NOMO-1 treated with DMSO at 0.1 percent for 48 hours (cell line): ENCODE results near the gene EYA2.
"Not testable (repeated sequence)": the region's sequence is repeated elsewhere in the genome, so short reads cannot be mapped to it uniquely, and the experiment has no call there.

Source experiments
- DNase-seq: peaks from one replicate; lab custom pipeline; 2025; ENCODE audit not compliant: unreplicated experiment; lab: John Stamatoyannopoulos, UW

Gene EYA2

DNA sequence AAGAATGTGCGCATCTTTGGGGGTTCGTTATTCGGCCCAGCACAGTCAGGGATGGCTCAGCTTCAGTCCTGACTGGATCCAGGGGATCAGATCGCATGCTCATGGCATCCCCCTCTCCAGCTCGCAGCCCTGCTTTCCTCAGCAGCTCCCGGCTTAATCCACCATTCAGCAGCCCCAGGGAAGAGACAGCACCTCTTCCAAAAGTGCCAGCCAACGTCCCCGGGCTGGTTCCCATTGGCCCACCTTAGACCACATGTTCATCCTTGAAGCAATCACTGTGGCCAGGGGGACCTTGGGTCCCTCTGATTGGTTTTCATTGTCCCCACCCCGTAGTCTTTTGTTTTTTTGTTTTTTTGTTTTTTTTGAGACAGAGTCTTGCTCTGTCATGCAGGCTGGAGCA lies 273.2 kb downstream of the EYA2 start:
- DNase-seq = no peak

DNA sequence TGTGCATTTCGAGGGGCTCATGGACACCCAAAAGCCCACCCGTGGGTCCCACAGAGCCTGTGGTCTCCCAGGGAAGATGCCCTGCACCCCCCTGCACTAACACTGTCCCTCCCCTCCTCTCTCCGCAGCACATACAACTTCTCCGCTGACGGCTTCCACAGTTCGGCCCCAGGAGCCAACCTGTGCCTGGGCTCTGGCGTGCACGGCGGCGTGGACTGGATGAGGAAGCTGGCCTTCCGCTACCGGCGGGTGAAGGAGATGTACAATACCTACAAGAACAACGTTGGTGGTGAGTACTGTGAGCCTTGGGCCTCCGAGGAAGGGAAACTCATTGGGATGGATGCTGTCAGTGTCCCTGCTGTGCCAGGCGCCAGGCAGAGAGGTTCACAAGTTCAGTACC lies 277.9 kb downstream of the EYA2 start:
- DNase-seq = no peak

DNA sequence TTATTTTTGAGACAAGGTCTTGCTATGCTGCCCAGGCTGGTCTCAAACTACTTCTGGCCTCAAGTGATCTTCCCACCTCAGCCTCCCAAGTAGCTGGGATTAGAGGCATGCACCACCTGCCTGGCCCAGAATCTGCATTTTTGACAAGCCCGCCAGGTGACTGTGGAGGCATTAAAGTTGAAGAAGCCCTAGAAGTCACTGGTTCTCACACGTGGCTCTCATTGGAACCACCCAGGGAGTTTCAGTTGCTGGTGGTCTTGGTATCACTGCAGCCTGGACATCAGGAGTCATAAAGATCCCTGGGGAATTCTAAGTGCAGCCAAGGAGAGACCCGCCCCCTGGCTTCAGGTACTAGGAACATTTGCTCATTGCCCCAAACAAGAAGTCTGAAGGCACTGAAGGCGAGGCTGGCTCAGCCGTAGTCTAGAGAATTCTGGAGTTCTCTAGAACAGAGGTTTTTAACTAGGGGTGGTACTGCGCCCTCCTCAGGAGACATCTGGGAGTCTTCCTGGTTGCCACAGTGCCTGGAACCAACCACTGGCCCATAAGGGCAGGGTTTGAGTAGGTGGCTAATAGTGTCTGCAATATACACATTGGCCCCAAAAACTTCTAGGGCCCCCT lies 279.1 kb downstream of the EYA2 start:
- no peak for DNase-seq

DNA sequence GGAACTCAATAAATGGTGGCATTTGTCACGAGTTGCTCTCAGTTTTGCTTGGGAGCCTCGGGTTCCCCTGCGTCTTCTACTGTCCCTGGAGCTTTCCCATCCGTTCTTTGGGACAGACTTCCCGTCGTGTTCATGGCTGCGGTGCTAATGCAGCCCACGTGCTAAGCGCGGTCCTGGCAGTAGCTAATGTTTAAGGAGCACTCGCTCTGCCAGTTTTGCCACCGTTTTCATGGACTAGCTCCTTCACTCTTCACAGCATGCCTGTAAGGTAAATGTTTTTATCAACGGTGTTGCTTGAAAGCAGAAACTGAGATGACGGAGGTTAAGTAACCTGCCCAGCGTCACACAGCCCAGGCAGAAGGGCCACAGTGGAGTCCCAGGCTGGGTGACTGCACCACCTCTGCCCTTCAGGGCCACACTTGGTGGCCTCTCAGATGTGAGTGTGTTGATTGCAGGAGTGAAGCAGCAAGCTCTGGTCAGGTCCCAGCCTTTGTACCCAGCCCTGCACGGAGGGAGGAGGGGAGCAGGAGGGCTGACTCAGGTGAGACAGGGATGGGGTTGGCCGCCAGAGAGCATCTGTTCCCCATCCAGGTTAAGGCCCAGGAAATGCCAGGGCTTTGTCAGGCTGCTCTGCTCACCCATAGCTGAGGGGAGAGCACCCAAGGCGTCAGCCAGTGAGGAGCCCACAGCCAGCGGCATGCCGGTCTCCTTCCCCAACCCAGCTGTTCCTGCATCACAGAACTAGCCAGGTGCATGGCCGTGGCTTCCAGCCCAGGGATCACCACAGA lies 280.0 kb downstream of the EYA2 start:
- no peak for DNase-seq

DNA sequence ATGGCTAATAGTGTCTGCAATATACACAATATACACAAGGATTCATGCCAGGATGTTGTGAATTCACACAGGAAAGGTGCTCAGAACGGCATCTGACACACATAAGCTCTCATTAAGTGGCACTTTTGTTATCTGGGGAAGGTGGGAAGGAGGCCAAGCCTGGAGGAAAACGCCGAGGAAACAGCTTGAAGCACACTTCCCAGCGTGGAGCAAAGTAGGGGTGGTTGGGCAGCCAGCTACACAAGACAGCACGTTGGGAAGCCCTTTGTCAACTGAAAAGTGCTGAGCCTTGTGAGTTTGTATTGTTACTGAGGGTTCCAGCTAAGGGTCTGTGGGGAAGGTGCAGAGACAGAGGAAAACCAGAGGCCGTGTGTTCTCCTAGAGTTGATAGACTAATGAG lies 280.9 kb downstream of the EYA2 start:
- no peak for DNase-seq

DNA sequence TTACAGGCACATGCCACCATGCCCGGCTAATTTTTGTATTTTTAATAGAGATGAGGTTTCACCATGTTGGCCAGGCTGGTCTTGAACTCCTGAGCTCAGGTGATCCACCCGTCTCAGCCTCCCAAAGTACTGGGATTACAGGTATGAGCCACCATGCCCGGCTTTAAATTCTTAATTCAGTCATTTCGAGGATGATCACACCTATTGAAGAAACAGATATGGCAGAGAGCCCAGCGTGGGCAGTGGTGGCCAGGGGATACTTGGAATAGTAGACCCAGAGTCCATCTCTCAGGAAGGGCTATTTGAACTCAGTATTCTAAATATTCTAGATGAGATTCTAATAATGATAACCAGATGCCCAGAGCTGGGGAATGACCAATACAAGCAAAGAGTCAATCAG lies 281.6 kb downstream of the EYA2 start:
- DNase-seq = not testable (repeated sequence)

DNA sequence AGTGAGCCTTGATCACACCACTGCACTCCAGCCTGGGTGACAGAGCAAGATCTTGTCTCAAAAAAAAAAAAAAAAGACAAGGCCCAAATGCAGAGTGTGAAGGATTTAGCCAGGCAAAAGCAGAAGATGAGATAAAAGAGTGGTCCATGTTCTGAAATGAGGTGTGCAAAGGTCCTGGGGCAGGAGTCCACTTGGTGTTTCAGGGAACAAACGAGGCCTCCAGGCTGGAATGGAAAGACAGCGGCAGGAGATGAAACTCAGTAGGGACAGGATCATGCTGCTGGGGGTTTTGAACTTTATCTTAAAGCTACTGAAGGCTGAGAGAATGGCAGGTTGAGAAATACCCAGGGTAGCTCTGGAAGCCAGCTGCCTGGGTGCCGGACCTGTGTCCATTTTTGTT lies 283.6 kb downstream of the EYA2 start:
- DNase-seq = no peak

DNA sequence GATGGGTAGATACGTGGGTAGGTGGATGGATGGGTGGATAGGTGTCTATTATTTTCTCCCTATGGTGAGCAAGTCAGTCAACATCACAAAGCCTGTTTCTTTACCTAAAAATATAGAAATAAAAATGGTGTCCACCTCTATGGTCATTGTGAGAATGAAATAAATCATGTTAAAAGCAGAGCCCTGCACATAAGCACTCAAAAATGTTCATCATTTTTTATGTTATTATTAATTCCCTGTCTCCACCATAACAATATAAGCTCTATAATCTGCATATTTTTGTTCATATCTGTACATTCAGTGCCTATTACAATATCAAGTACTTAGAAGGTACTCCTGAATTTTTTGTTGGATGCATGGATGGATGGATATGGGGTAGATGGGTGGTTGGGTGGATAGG lies 284.2 kb downstream of the EYA2 start:
- DNase-seq = no peak

DNA sequence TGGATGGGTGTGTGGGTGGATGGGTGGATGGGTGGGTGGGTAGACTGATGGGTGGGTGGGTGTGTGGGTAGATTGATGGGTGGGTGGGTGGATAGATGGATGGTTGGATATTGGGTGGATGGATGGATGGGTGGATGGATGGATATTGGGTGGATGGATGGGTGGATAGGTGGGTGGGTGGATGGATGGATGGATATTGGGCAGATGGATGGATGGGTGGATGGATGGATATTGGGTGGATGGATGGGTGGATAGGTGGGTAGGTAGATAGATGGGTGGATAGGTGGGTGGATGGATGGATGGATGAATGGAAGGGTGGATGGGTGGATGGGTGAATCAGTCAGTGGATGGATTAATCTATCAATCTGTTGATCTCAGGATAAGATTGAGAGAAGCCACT lies 284.6 kb downstream of the EYA2 start:
- DNase-seq = no peak

DNA sequence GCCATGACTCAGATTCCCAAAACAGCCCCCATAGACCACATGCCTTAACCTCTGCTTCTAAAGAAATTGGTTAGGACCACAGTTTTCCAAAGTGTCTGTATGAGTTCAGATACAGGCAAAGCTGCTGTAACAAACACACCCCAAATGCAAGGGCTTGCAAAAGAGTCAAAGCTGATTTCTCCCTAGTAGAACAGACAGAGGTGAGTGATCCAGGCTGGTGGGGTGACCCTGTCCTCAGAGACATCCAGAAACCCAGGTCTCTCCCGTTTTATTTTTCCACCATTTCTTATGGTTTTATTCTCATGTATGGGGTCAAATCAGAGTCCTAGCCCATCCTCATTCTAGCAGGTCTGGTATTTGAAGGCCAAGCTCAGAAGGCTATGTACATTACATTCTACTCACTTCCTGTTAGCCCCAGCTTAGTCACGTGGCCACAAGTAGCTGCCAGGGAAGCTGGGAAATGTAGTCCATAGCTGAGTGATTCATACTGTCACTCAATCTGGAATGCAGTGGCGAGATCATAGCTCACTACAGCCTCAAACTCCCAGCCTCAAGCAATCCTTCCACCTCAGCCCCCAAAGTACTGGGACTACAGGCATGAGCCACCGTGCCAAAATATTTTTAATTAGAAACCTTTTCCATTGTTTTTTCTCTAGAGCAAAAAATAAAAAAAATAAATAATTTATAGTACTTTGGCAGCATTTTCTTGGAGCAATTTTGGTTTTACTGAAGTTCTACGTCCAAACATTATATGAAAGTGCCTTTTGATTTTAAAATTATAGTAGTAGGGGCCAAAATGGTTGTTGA lies 286.6 kb downstream of the EYA2 start:
- peak; percentile 66 for DNase-seq

DNA sequence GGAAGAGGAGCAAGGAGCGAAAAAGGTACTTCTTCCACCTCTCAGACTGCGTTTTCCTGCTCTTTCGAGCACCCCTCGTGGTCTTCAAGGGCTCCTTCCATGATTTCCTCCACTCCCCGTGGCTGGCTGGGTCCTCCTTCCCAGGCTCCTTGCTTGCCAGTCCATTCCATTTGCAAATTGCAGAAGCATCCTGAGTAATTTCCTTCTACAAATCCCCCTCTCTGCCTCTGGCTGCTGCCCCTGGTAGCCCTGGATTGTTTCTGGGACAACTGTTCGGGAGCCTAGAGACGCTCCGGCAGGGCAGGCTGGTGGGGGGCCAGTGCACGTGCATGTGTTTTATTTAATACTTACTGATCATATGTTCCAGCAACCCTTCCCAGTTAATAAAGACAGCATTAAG lies 288.7 kb downstream of the EYA2 start:
- no peak for DNase-seq

DNA sequence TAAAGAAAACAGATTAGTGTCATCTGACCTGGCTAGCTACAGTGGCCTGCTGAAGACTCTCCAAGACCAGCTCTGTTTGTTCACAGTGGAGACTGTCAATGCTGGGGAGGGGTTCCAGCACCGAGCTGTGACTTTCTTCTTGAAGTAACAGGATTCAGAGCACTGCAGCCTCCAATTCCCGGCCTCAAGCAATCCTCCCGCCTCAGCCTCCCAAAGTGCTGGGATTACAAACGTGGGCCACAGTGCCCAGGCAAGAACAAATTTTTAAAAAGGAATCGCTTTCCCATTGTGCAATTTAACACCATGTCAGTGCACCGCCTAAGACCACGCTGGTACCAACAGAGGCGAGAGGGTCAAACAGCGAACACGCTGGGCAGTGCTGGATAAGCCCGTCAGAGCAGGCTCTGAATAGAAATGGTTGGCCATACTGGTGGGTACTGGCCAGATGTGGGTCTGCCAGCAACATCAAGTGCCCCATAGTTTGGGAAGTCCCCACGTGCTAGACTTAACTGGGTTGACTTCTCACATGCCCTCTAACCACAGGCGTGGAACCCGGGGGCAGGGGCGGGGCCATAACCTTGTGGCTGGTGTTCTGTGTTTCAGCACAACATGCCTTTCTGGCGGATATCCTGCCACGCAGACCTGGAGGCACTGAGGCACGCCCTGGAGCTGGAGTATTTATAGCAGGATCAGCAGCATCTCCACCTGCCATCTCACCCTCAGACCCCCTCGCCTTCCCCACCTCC lies 293.0 kb downstream of the EYA2 start:
- DNase-seq = no peak

DNA sequence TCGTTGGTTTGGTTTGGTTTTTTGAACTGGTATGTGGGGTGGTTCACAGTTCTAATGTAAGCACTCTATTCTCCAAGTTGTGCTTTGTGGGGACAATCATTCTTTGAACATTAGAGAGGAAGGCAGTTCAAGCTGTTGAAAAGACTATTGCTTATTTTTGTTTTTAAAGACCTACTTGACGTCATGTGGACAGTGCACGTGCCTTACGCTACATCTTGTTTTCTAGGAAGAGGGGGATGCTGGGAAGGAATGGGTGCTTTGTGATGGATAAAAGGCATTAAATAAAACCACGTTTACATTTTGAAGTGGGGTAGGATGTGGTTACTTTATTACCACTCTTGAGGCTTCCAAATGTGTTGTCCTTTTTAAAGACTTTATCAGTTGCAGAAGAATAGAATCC lies 293.9 kb downstream of the EYA2 start:
- no peak for DNase-seq

DNA sequence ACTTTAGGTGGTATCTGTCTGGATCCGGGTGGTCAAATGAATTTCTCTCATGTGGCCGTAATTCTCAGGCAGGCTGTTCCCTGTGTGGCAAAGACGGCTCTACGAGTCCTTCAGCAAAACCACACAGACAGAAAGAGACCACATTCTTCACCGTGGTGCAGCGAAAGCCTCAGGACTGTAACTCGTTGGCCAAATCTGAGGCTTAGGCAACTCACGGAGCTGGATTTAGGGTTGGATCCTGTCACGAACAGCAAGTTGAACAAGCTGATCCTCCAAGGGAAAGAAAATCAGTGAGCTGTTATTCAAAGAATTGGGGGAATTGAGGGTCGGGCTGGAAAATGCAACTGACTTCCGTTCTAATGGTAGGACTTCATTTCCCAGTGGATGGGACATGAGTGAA lies 294.4 kb downstream of the EYA2 start:
- no peak for DNase-seq

DNA sequence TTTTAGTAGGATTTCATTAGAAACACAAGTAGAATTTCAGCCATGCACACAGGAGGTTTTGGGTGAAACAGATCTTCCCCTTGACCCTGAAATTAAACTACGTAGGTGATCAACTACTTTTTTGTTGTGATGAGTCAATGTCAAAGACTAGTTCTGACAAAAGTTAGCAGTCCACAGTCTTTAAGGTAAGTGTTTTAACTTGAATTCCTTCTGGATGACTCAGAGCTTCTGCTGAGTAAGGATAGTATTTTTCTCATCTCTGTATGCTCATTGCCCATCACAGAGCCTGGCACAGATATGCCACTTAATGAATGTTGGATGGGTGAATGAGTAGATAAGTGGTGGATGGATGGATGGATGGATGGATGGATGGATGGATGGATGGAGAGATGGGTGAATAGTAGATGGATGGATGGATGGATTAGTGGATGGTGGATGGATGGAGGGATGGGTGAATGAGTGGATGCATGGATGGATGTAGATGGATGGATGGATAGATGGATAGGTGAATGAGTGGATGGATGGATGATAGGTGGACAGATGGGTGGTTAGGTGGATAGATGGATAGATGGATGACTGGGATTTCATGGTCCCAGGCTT lies 296.5 kb downstream of the EYA2 start:
- no peak for DNase-seq

DNA sequence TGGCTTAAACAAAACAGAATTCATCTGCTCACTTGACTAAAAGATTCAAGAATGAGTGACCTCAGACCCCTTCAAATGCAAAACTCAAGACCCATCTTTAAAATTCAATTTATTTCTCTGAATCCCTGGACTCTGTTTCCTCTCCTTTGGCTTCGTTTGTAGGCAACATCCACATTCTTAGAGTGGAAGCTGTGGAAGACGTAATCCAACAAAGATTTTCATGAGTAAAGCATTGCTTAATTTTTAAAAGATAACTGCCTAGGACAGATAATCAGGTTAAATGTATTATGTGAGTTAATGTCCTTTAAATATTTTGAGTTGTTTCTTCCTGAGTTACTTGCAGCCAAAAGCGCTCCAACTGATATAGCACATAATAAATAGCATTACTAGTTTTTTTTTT lies 297.3 kb downstream of the EYA2 start:
- DNase-seq = no peak

DNA sequence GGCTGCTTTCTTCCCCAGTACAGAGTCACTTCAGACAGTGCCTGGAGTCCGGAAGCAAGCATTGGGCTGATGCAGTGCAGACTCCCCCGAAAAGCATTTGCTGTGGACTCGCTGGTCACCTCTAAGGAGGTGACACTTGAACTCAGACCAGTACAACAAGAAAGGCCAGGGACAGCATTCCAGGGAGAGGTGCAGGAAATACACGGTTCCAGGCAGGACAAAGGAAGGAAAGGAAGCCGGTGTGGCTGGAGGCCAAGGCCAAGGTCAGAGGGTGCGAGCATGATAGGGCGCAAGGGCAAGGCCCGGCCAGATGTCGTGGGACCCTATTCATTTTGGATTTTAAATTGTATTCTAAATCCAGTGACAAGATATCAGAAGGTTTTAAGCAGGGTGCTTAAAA lies 300.9 kb downstream of the EYA2 start:
- DNase-seq = no peak

DNA sequence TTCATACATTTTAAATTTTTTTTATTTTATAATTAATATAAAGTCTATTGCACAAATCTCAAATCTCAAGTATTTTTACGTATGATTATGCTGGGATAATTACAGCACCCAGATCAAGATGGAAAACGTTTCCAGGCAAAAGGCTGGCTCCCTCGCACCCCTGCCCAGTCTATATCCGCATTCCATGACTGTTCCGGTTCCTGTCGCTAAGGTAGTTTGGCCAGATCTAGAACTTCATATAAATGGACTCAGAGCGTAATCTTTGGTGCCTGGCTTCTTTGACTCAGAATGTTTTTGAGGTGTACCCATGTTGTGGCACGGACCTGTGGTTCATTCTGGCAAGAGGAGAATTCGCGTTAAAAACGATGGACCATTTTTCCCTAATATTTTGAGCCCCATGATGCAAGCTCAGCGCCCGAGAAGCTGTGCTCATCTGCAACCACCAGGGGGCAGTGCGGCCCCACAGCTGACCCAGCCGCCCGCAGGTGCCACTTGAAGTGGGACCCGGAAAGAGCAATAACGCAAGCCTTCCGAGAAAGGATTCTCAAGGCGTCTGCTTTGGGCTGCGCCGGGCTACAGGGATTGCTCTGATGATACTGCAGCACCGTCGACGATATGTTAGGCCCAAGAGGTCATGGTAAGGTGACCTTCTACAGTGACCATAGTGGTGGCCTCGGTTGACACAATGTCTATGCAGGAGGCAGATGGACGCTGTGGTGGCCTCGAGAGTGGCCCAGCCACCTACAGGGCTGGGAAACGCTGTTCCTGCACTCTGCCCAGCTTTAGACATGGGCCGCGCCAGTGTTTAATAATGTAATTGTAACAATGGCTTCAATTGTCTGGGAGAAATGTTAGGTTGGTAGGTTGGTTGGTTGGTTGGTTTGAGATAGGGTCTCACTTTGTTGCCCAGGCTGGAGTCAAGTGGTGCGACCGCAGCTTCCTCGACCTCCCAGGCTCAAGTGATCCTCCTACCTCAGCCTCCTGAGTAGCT lies 301.7 kb downstream of the EYA2 start:
- DNase-seq = peak; percentile 61

DNA sequence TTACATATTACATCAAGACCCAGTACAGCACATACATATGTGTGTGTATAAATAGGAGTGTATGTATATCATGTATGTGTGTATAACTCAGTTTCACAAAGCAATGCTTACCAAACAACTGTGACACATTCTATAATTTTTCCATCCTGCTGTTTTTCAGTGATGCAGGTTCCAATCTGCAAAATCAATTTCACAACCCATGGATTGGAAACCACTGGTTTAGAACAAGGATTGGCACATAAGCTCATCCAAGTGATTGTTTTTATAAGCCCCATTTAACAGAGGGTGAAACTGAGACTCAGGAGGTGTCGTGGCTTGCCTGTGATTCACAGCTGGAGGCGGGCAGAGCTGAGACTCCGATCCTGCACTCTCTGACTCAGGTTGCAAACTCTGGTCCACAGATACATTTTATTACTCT lies 303.6 kb downstream of the EYA2 start:
- no peak for DNase-seq
